Measurements from ENCODE around the gene FSTL5.

Gene FSTL5

GRCh38 chr4:161428180-161428965 is 735.4 kb downstream of the FSTL5 start:
- no CpG with 5 or more reads among the region's 13 CpGs for whole genome bisulfite sequencing (ENCODE audit: insufficient coverage, insufficient read length)
- Histone ChIP-seq H3K4me1 (ENCODE audit: control insufficient read depth, insufficient read depth, low read length) (no peaks in the 10 kb centered on the region), H3K27me3 (ENCODE audit: control insufficient read depth, insufficient read depth, low read length) (no peaks in the 10 kb centered on the region), H3K36me3 (ENCODE audit: control insufficient read depth, insufficient read depth, low read length) (no peaks in the 10 kb centered on the region), H3K9me3 (ENCODE audit: control insufficient read depth, insufficient read depth, low read length) (no peaks in the 10 kb centered on the region), H3K4me3 (ENCODE audit: low read length) (no peak overlapping the region), H3K27ac (ENCODE audit: low read length) (no peak overlapping the region)
- no peak for DNase-seq (ENCODE audit: low read depth, low spot score)

GRCh38 chr4:161419822-161420221 is 744.0 kb downstream of the FSTL5 start:
- no peaks in the 10 kb centered on the region for H3K9me3 ChIP-seq (ENCODE audit: control insufficient read depth, insufficient read depth, low read length)
- no peaks in the 10 kb centered on the region for H3K4me1 ChIP-seq (ENCODE audit: control insufficient read depth, insufficient read depth, low read length)
- H3K4me3 ChIP-seq (ENCODE audit: low read length): no peak overlapping the region
- no peak for DNase-seq (ENCODE audit: low read depth, low spot score)
- no CpG with 5 or more reads among the region's 1 CpG for WGBS (ENCODE audit: insufficient coverage, insufficient read length)
- H3K27ac ChIP-seq (ENCODE audit: low read length): no peak overlapping the region
- H3K36me3 ChIP-seq (ENCODE audit: control insufficient read depth, insufficient read depth, low read length): no peaks in the 10 kb centered on the region
- H3K27me3 ChIP-seq (ENCODE audit: control insufficient read depth, insufficient read depth, low read length): no peaks in the 10 kb centered on the region

- no peaks in the 10 kb centered on the region for H3K9me3 ChIP-seq (ENCODE audit: control insufficient read depth, insufficient read depth, low read length)
- H3K36me3 ChIP-seq (ENCODE audit: control insufficient read depth, insufficient read depth, low read length): no peaks in the 10 kb centered on the region
- WGBS (ENCODE audit: insufficient coverage, insufficient read length): no CpG with 5 or more reads among the region's 1 CpG
- no peak overlapping the region for H3K27ac ChIP-seq (ENCODE audit: low read length)
- no peak overlapping the region for H3K4me3 ChIP-seq (ENCODE audit: low read length)
- H3K27me3 ChIP-seq (ENCODE audit: control insufficient read depth, insufficient read depth, low read length): no peaks in the 10 kb centered on the region
- no peaks in the 10 kb centered on the region for H3K4me1 ChIP-seq (ENCODE audit: control insufficient read depth, insufficient read depth, low read length)
- DNase-seq (ENCODE audit: low read depth, low spot score): no peak
Measured at GRCh38 chr4:161411901-161412300, 751.9 kb downstream of the FSTL5 start.

- WGBS (ENCODE audit: insufficient coverage, insufficient read length): no CpG with 5 or more reads among the region's 9 CpGs
Measured at GRCh38 chr4:161404346-161405110, 759.3 kb downstream of the FSTL5 start.

GRCh38 chr4:161403781-161404180 is 760.0 kb downstream of the FSTL5 start:
- no peaks in the 10 kb centered on the region for H3K36me3 ChIP-seq (ENCODE audit: control insufficient read depth, insufficient read depth, low read length)
- H3K9me3 ChIP-seq (ENCODE audit: control insufficient read depth, insufficient read depth, low read length): no peaks in the 10 kb centered on the region
- H3K27ac ChIP-seq (ENCODE audit: low read length): no peak overlapping the region
- no CpG with 5 or more reads among the region's 3 CpGs for WGBS (ENCODE audit: insufficient coverage, insufficient read length)
- no peak for DNase-seq (ENCODE audit: low read depth, low spot score)
- no peaks in the 10 kb centered on the region for H3K4me1 ChIP-seq (ENCODE audit: control insufficient read depth, insufficient read depth, low read length)
- H3K27me3 ChIP-seq (ENCODE audit: control insufficient read depth, insufficient read depth, low read length): no peaks in the 10 kb centered on the region
- no peak overlapping the region for H3K4me3 ChIP-seq (ENCODE audit: low read length)

More at GRCh38 chr4:161404346-161405110, 759.3 kb downstream of the FSTL5 start:
- Histone ChIP-seq H3K27ac (ENCODE audit: low read length) (no peak overlapping the region), H3K4me3 (ENCODE audit: low read length) (no peak overlapping the region), H3K27me3 (ENCODE audit: control insufficient read depth, insufficient read depth, low read length) (no peaks in the 10 kb centered on the region), H3K36me3 (ENCODE audit: control insufficient read depth, insufficient read depth, low read length) (no peaks in the 10 kb centered on the region), H3K9me3 (ENCODE audit: control insufficient read depth, insufficient read depth, low read length) (no peaks in the 10 kb centered on the region), H3K4me1 (ENCODE audit: control insufficient read depth, insufficient read depth, low read length) (no peaks in the 10 kb centered on the region)
- DNase-seq (ENCODE audit: low read depth, low spot score): no peak

- DNase-seq (ENCODE audit: low read depth, low spot score): peak; percentile 35
Measured at GRCh38 chr4:161393602-161394001, 770.2 kb downstream of the FSTL5 start.

GRCh38 chr4:161382655-161383054 is 781.1 kb downstream of the FSTL5 start:
- H3K9me3 ChIP-seq (ENCODE audit: control insufficient read depth, insufficient read depth, low read length): no peaks in the 10 kb centered on the region
- H3K27ac ChIP-seq (ENCODE audit: low read length): no peak overlapping the region
- H3K4me3 ChIP-seq (ENCODE audit: low read length): no peak overlapping the region
- no peaks in the 10 kb centered on the region for H3K27me3 ChIP-seq (ENCODE audit: control insufficient read depth, insufficient read depth, low read length)
- 100% methylated on average over 1 of the region's 6 CpGs for WGBS (ENCODE audit: insufficient coverage, insufficient read length)
- H3K36me3 ChIP-seq (ENCODE audit: control insufficient read depth, insufficient read depth, low read length): no peaks in the 10 kb centered on the region
- no peaks in the 10 kb centered on the region for H3K4me1 ChIP-seq (ENCODE audit: control insufficient read depth, insufficient read depth, low read length)
- DNase-seq (ENCODE audit: low read depth, low spot score): no peak

More at GRCh38 chr4:161393602-161394001, 770.2 kb downstream of the FSTL5 start:
- no peaks in the 10 kb centered on the region for H3K27me3 ChIP-seq (ENCODE audit: control insufficient read depth, insufficient read depth, low read length)
- H3K4me1 ChIP-seq (ENCODE audit: control insufficient read depth, insufficient read depth, low read length): peaks cover 1% of the 10 kb centered on the region; the same call in 1 of the 2 replicates
- WGBS (ENCODE audit: insufficient coverage, insufficient read length): no CpG with 5 or more reads among the region's 3 CpGs
- H3K36me3 ChIP-seq (ENCODE audit: control insufficient read depth, insufficient read depth, low read length): no peaks in the 10 kb centered on the region
- H3K27ac ChIP-seq (ENCODE audit: low read length): no peak overlapping the region
- H3K4me3 ChIP-seq (ENCODE audit: low read length): no peak overlapping the region
- H3K9me3 ChIP-seq (ENCODE audit: control insufficient read depth, insufficient read depth, low read length): no peaks in the 10 kb centered on the region

- no peaks in the 10 kb centered on the region for H3K9me3 ChIP-seq (ENCODE audit: control insufficient read depth, insufficient read depth, low read length)
- no peak overlapping the region for H3K27ac ChIP-seq (ENCODE audit: low read length)
- no peak for DNase-seq (ENCODE audit: low read depth, low spot score)
Measured at GRCh38 chr4:161376275-161376674, 787.5 kb downstream of the FSTL5 start.

GRCh38 chr4:161364681-161365080 is 799.1 kb downstream of the FSTL5 start:
- no peak for DNase-seq (ENCODE audit: low read depth, low spot score)
- H3K4me1 ChIP-seq (ENCODE audit: control insufficient read depth, insufficient read depth, low read length): no peaks in the 10 kb centered on the region
- no CpG with 5 or more reads among the region's 3 CpGs for WGBS (ENCODE audit: insufficient coverage, insufficient read length)
- no peak overlapping the region for H3K4me3 ChIP-seq (ENCODE audit: low read length)
- no peaks in the 10 kb centered on the region for H3K9me3 ChIP-seq (ENCODE audit: control insufficient read depth, insufficient read depth, low read length)
- H3K27ac ChIP-seq (ENCODE audit: low read length): no peak overlapping the region
- no peaks in the 10 kb centered on the region for H3K27me3 ChIP-seq (ENCODE audit: control insufficient read depth, insufficient read depth, low read length)
- no peaks in the 10 kb centered on the region for H3K36me3 ChIP-seq (ENCODE audit: control insufficient read depth, insufficient read depth, low read length)

More at GRCh38 chr4:161376275-161376674, 787.5 kb downstream of the FSTL5 start:
- Histone ChIP-seq H3K36me3 (ENCODE audit: control insufficient read depth, insufficient read depth, low read length) (no peaks in the 10 kb centered on the region), H3K4me3 (ENCODE audit: low read length) (no peak overlapping the region), H3K27me3 (ENCODE audit: control insufficient read depth, insufficient read depth, low read length) (no peaks in the 10 kb centered on the region), H3K4me1 (ENCODE audit: control insufficient read depth, insufficient read depth, low read length) (no peaks in the 10 kb centered on the region)

GRCh38 chr4:161360982-161361381 is 802.8 kb downstream of the FSTL5 start:
- no peak overlapping the region for H3K27ac ChIP-seq (ENCODE audit: low read length)
- H3K9me3 ChIP-seq (ENCODE audit: control insufficient read depth, insufficient read depth, low read length): no peaks in the 10 kb centered on the region
- no peak overlapping the region for H3K4me3 ChIP-seq (ENCODE audit: low read length)
- DNase-seq (ENCODE audit: low read depth, low spot score): no peak
- H3K36me3 ChIP-seq (ENCODE audit: control insufficient read depth, insufficient read depth, low read length): no peaks in the 10 kb centered on the region
- no CpG with 5 or more reads among the region's 4 CpGs for WGBS (ENCODE audit: insufficient coverage, insufficient read length)
- no peaks in the 10 kb centered on the region for H3K4me1 ChIP-seq (ENCODE audit: control insufficient read depth, insufficient read depth, low read length)
- no peaks in the 10 kb centered on the region for H3K27me3 ChIP-seq (ENCODE audit: control insufficient read depth, insufficient read depth, low read length)
